GM12878 (cell line): ENCODE measurements around the gene IFRD1. TPM values are rescaled to one million over a fixed set of nuclear protein-coding genes. Genes with fewer than 3 reads are reported as not detected.

Experiments used
- polyA plus RNA-seq, 11 experiments: library from polyadenylated mRNA; depleted of rRNA in 4 of 11; unstranded in 6 of 11; stranded (reverse) in 5 of 11; fragments of >200 nt; fragmentation: Nextera tagmentation in 4 of 11; fragmentation: Illumina TruSeq in 1 of 11; extraction: Ambion mirVana in 4 of 11; extraction: Trizol in 1 of 11; gene quantifications; 1 replicate in 1 of 11; 2 replicates in 10 of 11; pipeline versions ENCODE4 v1.2.1 to v1.2.3, GENCODE V29; 2011 to 2016; ENCODE audit warnings: inconsistent platforms in 2 of 11, missing spikeins in 2 of 11, low read depth in 1 of 11
- small RNA-seq: library from RNA; depleted of rRNA; stranded (forward); fragments of <200 nt; gene quantifications from one replicate; pipeline ENCODE3, GENCODE V24; 2014
- total RNA-seq, 4 experiments: library from RNA; depleted of rRNA in 3 of 4; stranded (reverse); fragments of >200 nt in 3 of 4; fragmentation: Illumina TruSeq in 1 of 4; extraction: Trizol in 1 of 4; gene quantifications; 2 replicates each; pipeline versions ENCODE4 v1.2.1 to v1.2.3, GENCODE V29; 2013 to 2021

The IFRD1 gene
- total and polyA plus RNA-seq, 10 of the 15 experiments (the other 5 are each of a cell fraction or from before 2014, with no cell fraction given), result 9.6 to 31.1 (median 19.9) TPM

Small RNAs within 50 kb of the gene (small RNA-seq; reads per million reads assigned to genes)
- gene AC079741.1, result not detected

Other genes with a start within 250 kb of the IFRD1 start
- 0.71 and 0.73 TPM in 2 replicates for gene DOCK4, start 244.1 kb upstream of the IFRD1 start, total RNA-seq (2014; rRNA removed)
- gene DOCK4, start 244.1 kb upstream of the IFRD1 start, total RNA-seq (2014; rRNA removed; fragmentation: Illumina TruSeq; extraction: Trizol), result 0.18 and 0.54 TPM in 2 replicates
- gene DOCK4, start 244.1 kb upstream of the IFRD1 start, total RNA-seq (2021), result 0.46 and 0.48 TPM in 2 replicates
- gene DOCK4, start 244.1 kb upstream of the IFRD1 start, polyA plus RNA-seq (2011; rRNA removed), result 0.65 and 1.1 TPM in 2 replicates
- gene DOCK4, start 244.1 kb upstream of the IFRD1 start, polyA plus RNA-seq (2014; fragmentation: Illumina TruSeq; extraction: Trizol), result 0.19 and 0.29 TPM in 2 replicates
- gene DOCK4, start 244.1 kb upstream of the IFRD1 start, polyA plus RNA-seq (2014; fragmentation: Nextera tagmentation; extraction: Ambion mirVana), result under 1 TPM; 0.03 to 0.05 TPM
- 0.10 and 0.18 TPM in 2 replicates for gene DOCK4, start 244.1 kb upstream of the IFRD1 start, polyA plus RNA-seq (2014; rRNA removed)
- gene DOCK4, start 244.1 kb upstream of the IFRD1 start, polyA plus RNA-seq (2016; fragmentation: Nextera tagmentation; extraction: Ambion mirVana), result under 1 TPM; 0.08 to 0.59 TPM
- gene ZNF277, start 243.8 kb upstream of the IFRD1 start, total RNA-seq (2014; rRNA removed), result 19.8 and 30.8 TPM in 2 replicates
- gene ZNF277, start 243.8 kb upstream of the IFRD1 start, total RNA-seq (2014; rRNA removed; fragmentation: Illumina TruSeq; extraction: Trizol), result 33.9 and 37.7 TPM in 2 replicates
- gene ZNF277, start 243.8 kb upstream of the IFRD1 start, total RNA-seq (2021), result 20.5 and 24.2 TPM in 2 replicates
- gene ZNF277, start 243.8 kb upstream of the IFRD1 start, polyA plus RNA-seq (2011; rRNA removed), result 28.7 and 44.7 TPM in 2 replicates
- gene ZNF277, start 243.8 kb upstream of the IFRD1 start, polyA plus RNA-seq (2014; fragmentation: Illumina TruSeq; extraction: Trizol), result 27.5 and 34.3 TPM in 2 replicates
- gene ZNF277, start 243.8 kb upstream of the IFRD1 start, polyA plus RNA-seq (2014; fragmentation: Nextera tagmentation; extraction: Ambion mirVana), result 10 to 100 TPM; 23.5 to 28.7 TPM
- gene ZNF277, start 243.8 kb upstream of the IFRD1 start, polyA plus RNA-seq (2014; rRNA removed), result 14.9 and 18.8 TPM in 2 replicates
- 10 to 100 TPM; 10.6 to 13.1 TPM for gene ZNF277, start 243.8 kb upstream of the IFRD1 start, polyA plus RNA-seq (2016; fragmentation: Nextera tagmentation; extraction: Ambion mirVana)
- 0.11 and 0.17 TPM in 2 replicates for gene LSMEM1, start 30.5 kb downstream of the IFRD1 start, total RNA-seq (2014; rRNA removed)
- 0.27 and 0.32 TPM in 2 replicates for gene LSMEM1, start 30.5 kb downstream of the IFRD1 start, total RNA-seq (2014; rRNA removed; fragmentation: Illumina TruSeq; extraction: Trizol)
- 0.18 and 0.21 TPM in 2 replicates for gene LSMEM1, start 30.5 kb downstream of the IFRD1 start, total RNA-seq (2021)
- gene LSMEM1, start 30.5 kb downstream of the IFRD1 start, polyA plus RNA-seq (2011; rRNA removed), result 0.67 and 1.1 TPM in 2 replicates
- 0.26 TPM in 1 of 2 replicates, not detected in the other for gene LSMEM1, start 30.5 kb downstream of the IFRD1 start, polyA plus RNA-seq (2014; fragmentation: Illumina TruSeq; extraction: Trizol)
- gene LSMEM1, start 30.5 kb downstream of the IFRD1 start, polyA plus RNA-seq (2014; fragmentation: Nextera tagmentation; extraction: Ambion mirVana), result under 1 TPM; 0.11 to 0.23 TPM
- 0.47 and 0.63 TPM in 2 replicates for gene LSMEM1, start 30.5 kb downstream of the IFRD1 start, polyA plus RNA-seq (2014; rRNA removed)
- gene LSMEM1, start 30.5 kb downstream of the IFRD1 start, polyA plus RNA-seq (2016; fragmentation: Nextera tagmentation; extraction: Ambion mirVana), result under 1 TPM; 0.33 to 0.66 TPM